HG02938 (cell line): ENCODE results near the gene RAB40C.
"Not testable (repeated sequence)": the region's sequence is repeated elsewhere in the genome, so short reads cannot be mapped to it uniquely, and the experiment has no call there.

Experiments
- ATAC-seq: cut with Tn5 transposase; IDR thresholded peaks from one replicate; pipeline ENCODE4 v1.9.1; 2021; ENCODE audit warnings: mild to moderate bottlenecking, moderate library complexity; ENCODE audit not compliant: unreplicated experiment

The RAB40C gene

GRCh38 chr16:588889-589657 is 793 bp upstream of the RAB40C start:
- ATAC-seq: peak; percentile 66

GRCh38 chr16:590188-590814 is 435 bp downstream of the RAB40C start:
- ATAC-seq: peak; percentile 3

GRCh38 chr16:590815-591200 is 942 bp downstream of the RAB40C start:
- no peak for ATAC-seq

- ATAC-seq: no peak
Observed at GRCh38 chr16:591231-591630, 1.4 kb downstream of the RAB40C start.

- ATAC-seq: no peak
Observed at GRCh38 chr16:591892-592517, 2.1 kb downstream of the RAB40C start.

- no peak for ATAC-seq
Observed at GRCh38 chr16:592518-593306, 2.8 kb downstream of the RAB40C start.

- ATAC-seq: no peak
Observed at GRCh38 chr16:593406-593805, 3.5 kb downstream of the RAB40C start.

- no peak for ATAC-seq
Observed at GRCh38 chr16:593807-594206, 3.9 kb downstream of the RAB40C start.

GRCh38 chr16:595094-595528 is 5.2 kb downstream of the RAB40C start:
- no peak for ATAC-seq

GRCh38 chr16:595942-596735 is 6.3 kb downstream of the RAB40C start:
- no peak for ATAC-seq

GRCh38 chr16:596736-597060 is 6.8 kb downstream of the RAB40C start:
- ATAC-seq: no peak

- not testable (repeated sequence) for ATAC-seq
Observed at GRCh38 chr16:597655-598054, 7.8 kb downstream of the RAB40C start.

GRCh38 chr16:598823-599739 is 9.2 kb downstream of the RAB40C start:
- ATAC-seq: no peak

- ATAC-seq: no peak
Observed at GRCh38 chr16:600781-601180, 10.9 kb downstream of the RAB40C start.

- no peak for ATAC-seq
Observed at GRCh38 chr16:603933-604332, 14.1 kb downstream of the RAB40C start.

- ATAC-seq: no peak
Observed at GRCh38 chr16:606656-607307, 16.9 kb downstream of the RAB40C start.

GRCh38 chr16:608019-608418 is 18.2 kb downstream of the RAB40C start:
- ATAC-seq: no peak

- no peak for ATAC-seq
Observed at GRCh38 chr16:609316-609715, 19.4 kb downstream of the RAB40C start.

GRCh38 chr16:609984-610383 is 20.1 kb downstream of the RAB40C start:
- no peak for ATAC-seq
